Neural progenitor cell (in vitro differentiated cells): Measurements from ENCODE around the gene PCED1A.

Experiments
- EZH2 ChIP-seq: fragments of 200-600 bp; sonication (generic); IDR thresholded peaks from 2 replicates; pipeline ENCODE4 v1.6.1; 2017; ENCODE audit warnings: antibody characterized with exemption, mild to moderate bottlenecking, moderate library complexity
- TF ChIP-seq, protein P1 (sequence below): fragments of 200-600 bp; sonication (generic); IDR thresholded peaks from 2 replicates; pipeline ENCODE4 v1.5.1; 2017; ENCODE audit warnings: antibody characterized with exemption, mild to moderate bottlenecking

DNA sequence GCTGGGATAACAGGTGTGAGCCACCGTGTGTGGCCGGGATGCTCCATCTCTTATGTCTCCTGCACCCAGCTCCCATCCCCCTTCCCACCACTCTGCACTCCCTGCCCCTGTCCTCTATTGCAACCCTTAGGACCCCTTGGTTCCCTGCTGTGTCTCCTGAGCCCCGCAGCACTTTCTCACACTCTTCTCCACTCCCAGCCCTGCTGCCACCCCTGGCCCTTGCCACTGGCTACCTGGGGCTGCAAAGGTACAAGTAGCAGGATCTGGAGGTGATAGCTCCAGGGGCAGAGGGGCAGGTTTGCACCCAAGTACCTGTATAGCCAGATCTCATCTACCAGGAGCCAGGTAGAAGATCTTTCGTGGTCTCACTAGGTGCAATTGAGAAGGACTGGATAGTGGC, 33.4 kb downstream of the PCED1A start:
- TF ChIP-seq, protein P1, sequence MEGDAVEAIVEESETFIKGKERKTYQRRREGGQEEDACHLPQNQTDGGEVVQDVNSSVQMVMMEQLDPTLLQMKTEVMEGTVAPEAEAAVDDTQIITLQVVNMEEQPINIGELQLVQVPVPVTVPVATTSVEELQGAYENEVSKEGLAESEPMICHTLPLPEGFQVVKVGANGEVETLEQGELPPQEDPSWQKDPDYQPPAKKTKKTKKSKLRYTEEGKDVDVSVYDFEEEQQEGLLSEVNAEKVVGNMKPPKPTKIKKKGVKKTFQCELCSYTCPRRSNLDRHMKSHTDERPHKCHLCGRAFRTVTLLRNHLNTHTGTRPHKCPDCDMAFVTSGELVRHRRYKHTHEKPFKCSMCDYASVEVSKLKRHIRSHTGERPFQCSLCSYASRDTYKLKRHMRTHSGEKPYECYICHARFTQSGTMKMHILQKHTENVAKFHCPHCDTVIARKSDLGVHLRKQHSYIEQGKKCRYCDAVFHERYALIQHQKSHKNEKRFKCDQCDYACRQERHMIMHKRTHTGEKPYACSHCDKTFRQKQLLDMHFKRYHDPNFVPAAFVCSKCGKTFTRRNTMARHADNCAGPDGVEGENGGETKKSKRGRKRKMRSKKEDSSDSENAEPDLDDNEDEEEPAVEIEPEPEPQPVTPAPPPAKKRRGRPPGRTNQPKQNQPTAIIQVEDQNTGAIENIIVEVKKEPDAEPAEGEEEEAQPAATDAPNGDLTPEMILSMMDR, result no peak
- TF ChIP-seq EZH2, result no peak
